CD4-positive, alpha-beta T cell treated with Interleukin-15 for 4 hours (primary cell): ENCODE results near the gene RBBP8NL.

Source experiments
- DNase-seq: peaks from one replicate; pipeline ENCODE4 v3.0.0-alpha.2; 2020; ENCODE audit warnings: low spot score

RBBP8NL gene, protein sequence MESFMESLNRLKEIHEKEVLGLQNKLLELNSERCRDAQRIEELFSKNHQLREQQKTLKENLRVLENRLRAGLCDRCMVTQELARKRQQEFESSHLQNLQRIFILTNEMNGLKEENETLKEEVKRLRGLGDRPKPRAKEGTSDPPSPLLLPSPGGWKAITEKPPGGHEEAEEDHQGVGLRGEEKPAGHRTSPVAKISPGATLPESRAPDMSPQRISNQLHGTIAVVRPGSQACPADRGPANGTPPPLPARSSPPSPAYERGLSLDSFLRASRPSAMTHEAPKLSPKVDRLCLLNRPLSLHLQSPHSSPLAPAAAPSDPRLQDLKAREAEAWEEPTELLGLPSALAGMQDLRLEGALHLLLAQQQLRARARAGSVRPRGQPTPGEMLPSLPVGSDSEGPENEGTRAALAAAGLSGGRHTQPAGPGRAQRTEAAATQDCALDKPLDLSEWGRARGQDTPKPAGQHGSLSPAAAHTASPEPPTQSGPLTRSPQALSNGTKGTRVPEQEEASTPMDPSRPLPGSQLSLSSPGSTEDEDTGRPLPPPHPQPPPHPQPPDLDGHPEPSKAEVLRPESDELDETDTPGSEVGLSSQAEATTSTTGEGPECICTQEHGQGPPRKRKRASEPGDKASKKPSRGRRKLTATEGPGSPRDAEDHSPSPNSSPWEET

DNA sequence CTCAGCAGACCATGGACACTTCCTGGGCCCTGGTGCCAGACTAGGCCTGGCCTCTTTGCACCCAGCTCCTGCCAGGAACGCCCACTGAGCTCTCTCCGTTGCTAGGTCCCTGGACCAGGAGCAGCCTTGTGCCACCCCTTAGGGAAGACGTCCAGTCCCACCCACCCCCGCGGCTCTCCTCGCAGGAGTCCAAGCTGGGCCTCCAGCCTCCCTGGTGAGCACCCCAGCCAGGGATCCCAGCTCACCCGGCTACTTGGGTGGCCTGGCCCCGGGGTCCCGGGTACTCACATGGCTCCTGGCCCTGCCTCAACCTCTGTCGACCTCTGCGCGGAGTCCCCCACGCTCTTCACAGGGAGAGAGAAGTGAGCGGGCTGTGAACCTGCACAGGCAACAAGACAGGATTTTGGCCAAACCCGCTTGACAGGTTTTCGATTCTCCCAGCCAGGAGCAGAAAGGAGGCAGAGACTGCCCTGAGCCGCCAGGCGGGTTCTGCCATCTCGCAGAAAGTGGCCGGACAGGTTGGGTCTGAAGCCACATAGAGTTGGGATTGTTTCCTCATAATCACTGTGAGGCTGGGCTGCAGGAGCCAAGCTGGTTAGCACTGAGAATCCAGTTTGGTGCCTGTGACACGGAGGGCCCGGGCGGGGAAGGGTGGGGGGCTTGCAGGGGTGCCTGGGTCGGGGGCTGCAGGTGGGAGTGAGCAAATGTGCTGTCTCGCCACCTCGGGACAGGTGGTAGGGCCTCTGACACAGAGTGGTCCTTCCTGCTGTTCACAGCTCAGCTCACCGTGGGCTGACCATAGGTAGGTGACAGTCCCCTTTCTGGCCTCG lies at the start of gene RBBP8NL:
Gene RBBP8NL, minus strand, starts transcription at position 368 of the 830 bp plus-strand sequence. CDS start 7,892 bp downstream, outside the sequence.
- no peak for DNase-seq

DNA sequence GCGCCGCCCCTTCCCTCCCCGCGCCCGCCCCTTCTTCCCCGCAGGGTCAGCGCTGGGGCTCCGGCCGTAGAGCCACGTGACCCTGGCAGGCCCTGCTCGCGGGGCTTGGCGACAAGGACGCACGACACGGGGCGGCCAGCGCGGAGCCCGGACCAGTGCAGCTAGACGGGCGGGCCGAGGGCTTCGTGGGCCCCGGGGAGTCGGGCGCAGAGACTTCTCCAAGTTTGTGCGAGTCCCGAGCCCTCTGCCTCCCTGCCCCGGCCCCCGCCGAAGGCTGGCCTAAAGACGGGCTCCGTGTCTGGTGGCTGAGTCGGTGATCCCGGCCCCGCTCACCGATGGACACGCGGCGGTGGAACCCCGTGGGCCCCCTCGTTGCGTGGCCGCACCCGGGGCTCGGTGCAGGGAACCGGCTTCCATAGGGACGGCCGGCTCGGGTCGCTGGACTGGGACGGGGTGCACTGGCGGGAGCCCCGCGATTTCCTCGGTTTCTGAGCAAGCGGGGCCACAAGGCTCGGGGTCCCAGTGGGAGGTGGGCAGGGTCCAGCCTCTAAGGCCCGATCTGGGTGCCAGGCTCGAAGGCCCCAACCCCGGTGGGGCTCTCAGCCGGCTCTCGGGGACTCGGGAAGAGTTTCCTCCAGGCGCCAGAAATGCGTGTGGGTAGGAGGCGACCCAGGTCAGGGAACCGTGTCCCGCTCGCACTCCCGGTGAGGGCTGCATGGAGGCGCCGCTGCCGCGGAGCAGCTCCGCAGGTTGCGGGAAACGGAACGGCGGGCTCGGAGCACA lies 48.9 kb upstream of the RBBP8NL start:
- no peak for DNase-seq

DNA sequence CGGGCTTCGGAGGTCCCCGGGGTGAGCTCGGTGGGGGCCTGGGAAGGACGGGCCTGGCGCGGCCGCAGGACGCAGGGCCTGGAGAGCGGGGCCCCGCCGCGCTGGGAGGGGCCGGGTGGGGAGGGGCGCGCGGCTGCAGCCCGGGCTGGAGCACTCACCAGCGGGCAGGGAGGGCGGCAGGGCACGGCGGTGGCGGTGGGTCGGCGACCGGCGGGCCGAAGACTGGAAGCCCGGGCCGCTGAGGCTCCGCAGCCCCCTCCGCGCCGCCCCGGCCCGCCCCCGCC lies 48.4 kb upstream of the RBBP8NL start, which contains the start of gene GATA5:
Gene GATA5, minus strand, starts transcription at position 224 of the 284 bp plus-strand sequence. CDS start 474 bp downstream, outside the sequence.
- DNase-seq: no peak

DNA sequence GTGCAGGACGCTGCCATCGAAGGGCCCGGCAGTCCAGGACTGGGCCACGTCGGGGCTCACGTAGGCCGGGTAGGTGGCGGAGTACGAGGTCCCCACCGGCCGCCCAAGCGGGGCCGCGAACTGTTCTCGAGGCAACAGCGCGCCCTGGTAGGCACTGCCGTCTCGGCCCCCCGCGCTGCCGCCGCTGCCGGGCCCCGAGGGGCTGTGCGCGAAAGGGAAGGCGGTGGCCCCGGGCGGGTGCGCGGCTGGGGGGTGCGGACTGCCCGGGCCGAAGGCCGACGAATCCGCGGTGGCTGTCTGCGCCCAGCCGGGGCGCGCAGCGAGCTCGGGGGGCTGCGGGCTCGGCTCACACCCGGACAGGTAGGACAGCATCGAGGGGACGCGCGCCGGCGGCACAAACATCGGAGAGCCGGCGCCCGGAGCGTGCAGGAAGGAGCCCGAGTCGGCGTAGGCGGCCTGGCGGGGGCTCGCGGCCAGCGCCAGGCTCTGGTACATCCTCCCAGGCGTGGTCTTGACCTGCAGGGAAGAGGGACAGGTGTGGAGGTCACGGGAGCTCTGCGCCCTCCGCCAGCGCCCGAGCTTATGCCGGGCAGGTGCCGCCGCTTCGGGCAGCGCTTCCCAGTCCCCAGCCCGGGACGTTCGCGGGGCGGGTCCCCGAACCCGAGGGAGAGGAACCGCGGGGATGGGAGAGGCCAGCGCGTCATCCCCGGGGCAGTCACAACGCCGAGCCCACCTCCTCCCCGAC lies 47.9 kb upstream of the RBBP8NL start:
- DNase-seq: no peak

DNA sequence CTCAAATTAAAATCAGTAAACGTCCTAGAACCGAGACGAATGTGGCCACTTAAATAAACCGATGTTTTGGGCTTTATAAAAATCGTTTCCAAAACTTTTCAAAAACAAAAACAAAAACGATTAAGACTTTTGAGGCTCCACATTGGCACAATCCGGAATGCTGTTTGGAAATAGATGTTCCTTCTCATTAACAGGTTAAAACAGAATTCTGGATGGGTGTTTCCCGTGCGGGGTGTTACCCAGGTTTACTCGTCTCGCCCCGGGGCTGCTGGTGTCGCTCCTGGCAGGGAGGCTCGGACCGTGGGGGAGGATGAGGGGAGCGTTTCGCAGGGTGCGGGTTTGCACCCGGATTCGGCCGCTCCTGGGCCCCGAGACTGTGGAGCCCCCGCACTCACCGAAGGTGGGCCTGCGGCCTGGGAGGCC lies 47.3 kb upstream of the RBBP8NL start:
- no peak for DNase-seq

DNA sequence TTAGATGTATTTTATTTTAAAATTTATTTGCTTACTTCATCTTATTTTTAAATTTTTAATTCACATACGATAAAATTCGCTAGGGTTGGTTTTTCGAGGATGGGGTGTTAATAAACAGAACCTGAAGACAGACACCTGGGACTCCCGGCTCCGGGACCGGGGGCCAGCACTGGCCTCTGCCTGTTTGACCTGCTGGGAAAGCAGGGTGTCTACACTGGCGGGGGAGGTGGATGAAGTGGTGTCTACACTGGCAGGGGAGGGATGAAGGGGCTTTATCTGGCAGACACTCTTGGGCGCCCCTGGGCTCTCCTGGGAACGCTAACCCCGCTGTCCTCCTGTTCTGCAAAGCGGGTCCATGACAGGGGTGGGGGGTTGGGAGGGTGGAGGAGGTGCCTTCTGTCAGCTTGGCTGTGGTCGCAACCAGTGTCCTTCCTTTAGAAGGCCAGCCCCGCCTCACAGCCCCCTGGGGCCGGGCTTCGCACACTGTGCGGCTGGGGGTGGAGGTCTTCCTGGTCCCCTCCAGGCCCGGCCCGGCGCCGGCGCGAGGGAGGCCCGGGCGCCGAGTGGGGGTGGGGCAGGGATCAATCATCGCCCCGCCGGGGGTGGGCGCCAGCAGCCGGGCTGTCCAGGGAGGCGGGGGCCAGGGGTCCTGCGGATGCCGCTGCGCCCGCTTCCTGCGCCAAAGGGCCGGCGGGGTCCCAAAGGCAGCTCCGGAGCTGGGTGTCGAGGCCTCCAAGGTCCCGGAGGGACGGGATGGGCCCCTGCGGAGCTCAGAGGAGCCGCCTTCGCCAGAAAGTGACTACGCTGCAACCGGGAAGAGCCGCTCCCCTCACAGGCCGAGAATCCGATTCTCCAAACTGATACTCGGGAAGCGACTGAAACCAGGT lies 46.6 kb upstream of the RBBP8NL start:
- no peak for DNase-seq

DNA sequence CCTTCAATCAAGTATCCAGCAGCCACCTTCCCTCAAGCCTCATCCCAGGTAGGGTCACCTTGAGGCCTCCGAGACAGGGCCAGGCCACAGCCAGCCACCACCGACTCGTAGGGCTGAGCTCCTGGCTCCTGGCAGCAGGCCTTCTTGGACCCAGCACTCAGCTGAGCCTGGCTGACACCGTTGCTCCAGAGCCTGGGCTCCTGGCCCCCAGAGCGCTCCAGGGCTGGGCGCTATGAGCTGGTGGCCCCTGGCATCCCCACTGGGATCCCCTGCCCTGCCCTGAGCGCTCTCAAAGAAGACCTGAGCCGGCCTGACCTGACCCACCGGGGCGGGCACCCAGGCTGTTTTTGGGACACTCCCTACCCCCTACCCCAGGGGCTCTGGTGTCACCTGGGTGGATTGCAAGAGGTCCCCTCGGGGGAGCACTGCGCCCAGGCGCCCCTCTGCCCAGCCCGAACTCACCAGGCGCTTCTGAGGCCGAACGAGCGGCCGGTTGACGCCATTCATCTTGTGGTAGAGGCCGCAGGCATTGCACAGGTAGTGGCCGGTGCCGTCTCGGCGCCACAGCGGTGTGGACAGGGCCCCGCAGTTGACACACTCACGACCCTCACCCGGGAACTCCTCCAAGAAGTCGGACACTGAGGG lies 45.7 kb upstream of the RBBP8NL start:
- DNase-seq: no peak

DNA sequence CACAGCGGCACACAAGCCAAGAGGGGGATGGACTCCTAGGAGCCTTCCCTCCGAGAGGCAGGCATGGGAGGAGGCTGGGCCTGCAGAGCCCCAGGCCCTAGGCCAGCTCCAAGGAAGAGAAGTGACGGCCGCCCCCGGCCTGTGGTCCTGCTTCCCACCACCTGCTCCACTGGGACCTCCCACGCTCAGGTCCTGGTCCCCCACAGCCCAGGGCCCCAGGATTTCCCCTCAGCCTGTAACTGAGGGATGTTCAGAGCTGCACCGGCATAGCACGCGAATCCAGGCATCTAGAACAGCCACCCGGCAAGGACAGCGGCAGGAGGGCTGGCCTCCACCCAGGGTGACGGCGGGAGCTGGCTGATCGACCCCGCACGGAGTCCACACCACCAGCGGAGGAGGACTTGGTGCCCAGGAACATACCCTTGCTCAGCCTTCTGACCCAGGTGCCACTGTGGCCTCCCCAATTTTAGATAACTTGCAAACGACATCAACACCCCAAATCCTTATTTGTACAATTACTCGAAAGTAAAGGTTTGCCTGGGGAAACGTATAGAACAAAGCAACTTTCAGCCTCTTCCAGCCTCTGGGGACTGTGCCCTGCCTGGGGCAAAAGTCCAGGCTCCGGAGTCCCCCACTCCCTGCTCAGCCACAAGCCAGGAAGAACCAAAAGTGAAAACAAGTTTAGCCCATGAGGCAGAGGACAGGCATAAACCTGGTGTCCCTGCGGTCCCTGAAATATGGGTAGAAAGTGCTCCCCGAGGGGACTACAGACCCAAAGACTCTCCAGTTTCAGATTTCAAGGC lies 45.0 kb upstream of the RBBP8NL start:
- DNase-seq: no peak

DNA sequence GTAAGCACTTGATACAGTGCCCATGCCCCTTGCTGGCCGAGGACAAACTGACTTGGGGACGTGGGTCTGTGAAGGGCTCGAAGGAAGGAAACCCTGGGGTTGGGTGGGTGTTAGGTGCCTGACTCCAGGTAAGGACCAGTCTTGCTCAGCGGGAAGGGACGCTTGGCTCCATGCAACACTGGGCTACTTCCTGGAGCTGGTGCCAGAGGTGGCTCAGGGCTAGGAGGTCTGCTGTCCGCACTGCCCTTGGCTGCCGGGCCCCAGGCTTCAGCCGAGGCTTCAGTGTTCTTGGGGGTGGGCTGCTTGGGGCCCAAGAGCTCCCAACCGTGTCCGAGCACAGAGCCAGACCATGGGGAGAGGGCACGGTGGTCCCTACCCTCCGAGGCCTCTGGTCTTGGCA lies 43.1 kb upstream of the RBBP8NL start:
- DNase-seq: no peak

DNA sequence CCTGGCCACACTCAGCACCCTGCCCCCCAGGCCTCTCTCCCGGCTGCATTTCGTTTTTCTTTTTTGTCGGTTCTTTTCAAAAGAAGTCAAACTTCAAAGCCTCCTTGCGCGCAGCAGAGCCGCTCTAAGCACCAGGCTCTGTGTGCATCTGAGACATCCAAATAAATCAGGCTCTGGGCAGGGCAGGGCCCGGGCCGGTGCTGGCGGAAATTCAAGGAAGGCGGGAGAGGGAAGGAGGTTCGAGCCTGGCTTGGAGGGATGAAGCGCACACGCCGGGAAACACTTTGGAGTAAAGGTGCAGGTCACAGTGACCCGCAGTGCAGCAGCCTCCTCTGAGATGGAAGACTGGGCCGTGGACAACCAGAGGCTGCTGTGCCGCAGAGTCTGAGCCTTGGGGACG lies 42.7 kb upstream of the RBBP8NL start:
- no peak for DNase-seq

DNA sequence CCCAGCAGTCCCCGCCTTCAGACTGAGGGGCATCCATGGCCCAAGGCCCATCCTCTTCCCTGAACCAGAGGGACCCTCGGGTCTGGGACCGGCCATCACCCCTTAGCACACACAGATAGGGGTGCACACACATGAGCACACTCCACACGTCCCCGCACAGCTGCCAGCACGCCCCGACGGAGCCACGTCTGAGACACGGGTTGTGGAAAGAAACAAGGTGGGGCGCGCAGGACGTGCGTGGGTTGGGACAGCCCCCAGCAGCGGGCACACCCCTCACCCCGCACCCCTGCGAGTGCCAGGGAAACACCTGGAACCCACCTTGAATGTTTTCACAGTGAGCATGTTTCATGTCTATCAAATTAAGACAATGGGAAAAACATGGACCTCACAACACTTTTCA lies 42.0 kb upstream of the RBBP8NL start:
- DNase-seq: no peak

DNA sequence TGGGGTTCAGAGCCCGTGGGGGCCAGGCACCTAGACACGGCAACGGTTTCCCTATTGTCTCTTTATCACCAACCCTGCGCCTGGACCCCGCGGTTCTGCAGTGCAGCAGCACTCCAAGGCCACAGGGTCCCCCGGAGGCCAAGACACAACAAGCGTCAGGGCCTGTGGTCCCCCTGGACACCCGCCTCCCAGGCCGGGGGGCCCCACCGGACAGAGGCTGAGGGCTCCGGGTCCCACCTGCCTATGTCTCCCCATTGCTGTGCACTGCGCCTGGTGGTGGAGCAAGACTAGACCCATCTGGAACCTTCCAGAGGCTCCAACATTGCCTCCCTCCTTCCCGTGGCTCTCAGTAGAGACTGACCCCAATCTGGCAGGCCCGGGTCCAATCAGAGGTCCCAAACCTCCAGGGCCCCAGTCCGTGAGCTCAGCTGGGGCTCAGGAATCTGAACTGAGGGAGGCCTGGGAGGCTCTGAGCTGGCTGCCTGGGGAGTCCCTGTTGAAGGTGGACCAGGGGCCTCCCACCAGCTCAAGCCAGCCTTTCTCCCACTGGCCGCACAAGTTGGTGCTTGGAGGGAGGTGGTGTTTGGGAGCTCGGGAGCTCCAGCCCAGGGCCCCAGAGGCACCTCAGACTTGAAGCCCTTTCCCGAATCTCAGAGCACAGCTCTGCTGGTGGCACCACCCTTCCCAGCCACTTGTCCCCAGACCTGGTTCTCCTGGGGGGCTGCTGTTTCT lies 39.6 kb upstream of the RBBP8NL start:
- DNase-seq: no peak

DNA sequence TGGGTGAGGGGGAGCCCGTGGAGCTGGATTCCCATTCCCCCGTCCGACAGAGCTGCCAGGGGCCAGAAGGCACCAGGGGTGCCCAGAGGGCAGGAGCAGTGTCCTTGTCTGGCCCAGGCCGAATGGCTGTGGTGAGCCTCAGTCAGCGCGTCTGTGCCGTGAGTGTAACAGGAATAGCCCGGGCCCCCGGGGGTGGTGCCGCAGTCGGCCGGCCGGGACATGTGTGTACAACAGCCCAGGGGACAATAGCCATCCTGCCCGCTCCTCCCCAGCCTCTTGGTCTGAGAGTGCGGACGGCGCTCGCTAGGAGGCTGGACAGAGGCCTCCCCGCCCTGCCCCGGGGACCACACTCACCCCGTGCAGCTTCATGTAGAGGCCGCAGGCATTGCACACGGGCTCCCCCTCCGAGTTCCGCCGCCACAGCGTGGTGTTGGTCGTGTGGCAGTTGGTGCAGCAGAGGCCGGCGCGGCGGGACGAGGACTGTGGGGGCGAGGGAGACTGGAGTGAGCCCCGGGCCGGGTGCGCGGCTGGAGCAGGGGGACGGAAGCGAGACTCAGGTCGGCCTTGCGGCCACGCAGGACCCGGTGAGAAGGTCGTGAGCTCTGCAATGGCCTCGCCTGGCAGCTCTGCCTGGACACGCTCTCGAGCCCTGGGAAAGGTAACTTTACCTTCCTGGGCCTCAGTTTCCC lies 38.9 kb upstream of the RBBP8NL start:
- no peak for DNase-seq

DNA sequence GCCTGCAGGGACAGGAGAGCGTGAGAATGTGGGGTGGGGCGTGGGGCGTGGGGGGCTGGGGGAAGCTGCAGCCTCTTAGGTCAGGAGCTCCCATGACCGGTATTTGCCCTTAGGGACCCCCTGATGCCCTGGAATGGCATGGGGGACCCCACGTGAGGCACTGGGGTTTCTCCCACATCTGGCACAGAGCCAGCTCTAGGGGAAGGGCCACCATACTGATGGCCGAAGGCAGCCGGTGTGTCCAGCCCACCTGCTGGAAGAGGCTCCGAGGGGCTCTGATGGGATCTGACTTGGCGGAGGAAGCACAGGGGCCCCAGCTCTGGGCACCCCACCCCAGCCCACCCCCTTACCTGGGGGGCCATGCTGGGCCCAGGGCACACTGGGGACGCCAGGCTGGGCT lies 37.7 kb upstream of the RBBP8NL start:
- DNase-seq: no peak

DNA sequence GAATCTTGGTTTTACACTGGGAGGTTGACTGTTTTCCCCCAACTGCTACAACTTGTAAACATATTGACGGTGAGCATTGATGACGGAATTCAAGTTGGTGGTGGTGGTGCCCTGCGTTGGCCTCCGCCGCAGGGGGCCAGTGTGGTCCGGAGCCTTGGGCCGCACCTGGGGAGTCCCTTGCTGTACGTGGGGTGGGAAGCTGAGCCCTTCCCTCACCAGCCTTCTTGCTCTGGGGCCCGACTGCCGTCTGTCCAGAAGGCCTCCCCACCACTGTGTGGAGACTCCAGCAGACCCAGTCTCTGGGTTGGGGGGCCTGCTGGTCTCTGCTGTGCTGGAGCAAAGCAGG lies 37.1 kb upstream of the RBBP8NL start:
- no peak for DNase-seq

DNA sequence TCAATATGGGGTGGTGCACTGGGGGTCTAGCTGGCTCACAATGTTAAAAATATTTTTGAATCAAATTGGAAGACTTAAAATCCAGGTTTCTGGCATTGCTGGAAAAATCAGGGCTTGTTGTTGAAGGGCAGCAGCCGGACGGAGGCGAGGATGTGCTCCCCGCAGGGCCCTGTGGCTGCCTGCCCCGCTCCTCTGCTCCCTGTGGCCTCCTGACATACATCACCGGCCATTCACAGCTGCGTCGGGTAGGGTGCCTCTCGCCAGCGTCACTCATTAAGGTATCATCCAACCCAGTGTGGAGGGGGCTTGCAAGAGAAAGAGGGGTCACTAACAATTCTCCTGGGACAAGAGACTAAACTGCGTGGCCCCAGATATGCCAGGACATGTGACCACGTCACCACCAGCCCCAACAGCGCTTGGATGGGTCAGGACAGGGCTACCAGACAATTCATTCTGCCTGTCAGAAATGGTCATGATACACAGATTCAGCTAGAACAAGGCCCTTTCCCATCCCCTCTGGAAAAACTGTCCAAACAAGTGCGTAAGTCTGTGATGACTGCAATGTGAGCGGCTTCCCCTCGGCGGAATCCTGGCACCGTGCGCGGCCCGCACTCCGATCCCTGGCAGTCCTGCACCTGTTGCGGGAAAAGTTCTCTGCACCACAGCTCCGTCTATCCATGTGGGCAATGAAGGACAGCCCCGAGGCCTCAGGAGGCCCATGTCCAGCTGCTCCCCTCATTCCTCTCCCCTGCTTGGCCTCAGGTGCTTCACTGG lies 36.5 kb upstream of the RBBP8NL start:
- DNase-seq: no peak
